SK-N-MC (cell line): ENCODE data around the gene ZNF326.
"Not testable (repeated sequence)": the region's sequence is repeated elsewhere in the genome, so short reads cannot be mapped to it uniquely, and the experiment has no call there.

Experiments
- EZH2 ChIP-seq: fragments of 200-600 bp; sonication (generic); IDR thresholded peaks from one replicate; pipeline ENCODE4 v1.6.1; 2017; ENCODE audit warnings: antibody characterized with exemption
- FOXP2 ChIP-seq: optimal IDR thresholded peaks from 2 replicates; pipeline ENCODE3; 2011; ENCODE audit warnings: mild to moderate bottlenecking, moderate library complexity; ENCODE audit not compliant: insufficient read depth; ENCODE audit errors: extremely low read length, control extremely low read depth
- POLR2AphosphoS5 ChIP-seq: IDR thresholded peaks from 2 replicates; pipeline ENCODE4 v1.6.1; 2012; ENCODE audit warnings: mild to moderate bottlenecking, low read depth, low read length, borderline replicate concordance

- TF ChIP-seq EZH2, POLR2AphosphoS5, FOXP2: not testable (repeated sequence)
Observed at GRCh38 chr1:90064109-90064508, 69.2 kb downstream of the ZNF326 start.
